OCI-M2 (cell line): Measurements from ENCODE around the gene IQCN.

Experiments used
- DNase-seq: peaks from one replicate; lab custom pipeline; 2025; ENCODE audit not compliant: unreplicated experiment; lab: John Stamatoyannopoulos, UW

Gene IQCN

DNA sequence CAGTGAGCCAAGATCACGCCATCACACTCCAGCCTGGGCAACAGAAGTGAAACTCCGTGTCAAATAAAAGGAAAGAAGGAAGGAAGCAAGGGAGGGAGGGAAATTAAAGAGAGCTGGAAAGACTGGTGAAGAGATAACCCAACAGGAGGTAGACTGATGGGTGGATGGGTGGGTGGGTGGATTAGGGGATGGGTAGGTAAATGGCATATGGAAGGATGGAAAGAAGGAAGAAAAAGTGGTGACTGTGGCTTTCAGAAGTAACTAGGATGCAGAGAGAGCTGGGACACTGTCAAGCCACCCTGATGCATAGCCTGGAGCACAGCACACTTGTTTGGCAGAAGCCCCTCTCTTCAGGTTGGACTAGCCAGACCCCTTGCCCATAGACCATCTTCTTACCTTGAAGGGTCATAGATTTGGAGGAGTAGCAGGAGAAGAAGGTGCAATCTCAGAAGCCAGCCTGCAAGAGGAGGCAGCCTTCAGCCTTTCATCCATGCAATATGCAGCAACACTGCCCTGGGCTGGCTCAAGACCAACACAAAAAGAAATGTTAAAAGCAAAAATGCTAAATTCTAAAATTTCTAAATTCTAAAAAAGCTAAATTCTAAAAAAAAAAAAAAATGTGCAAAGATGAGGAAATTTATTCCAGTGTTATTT lies 5.1 kb downstream of the IQCN start:
- DNase-seq, result no peak

DNA sequence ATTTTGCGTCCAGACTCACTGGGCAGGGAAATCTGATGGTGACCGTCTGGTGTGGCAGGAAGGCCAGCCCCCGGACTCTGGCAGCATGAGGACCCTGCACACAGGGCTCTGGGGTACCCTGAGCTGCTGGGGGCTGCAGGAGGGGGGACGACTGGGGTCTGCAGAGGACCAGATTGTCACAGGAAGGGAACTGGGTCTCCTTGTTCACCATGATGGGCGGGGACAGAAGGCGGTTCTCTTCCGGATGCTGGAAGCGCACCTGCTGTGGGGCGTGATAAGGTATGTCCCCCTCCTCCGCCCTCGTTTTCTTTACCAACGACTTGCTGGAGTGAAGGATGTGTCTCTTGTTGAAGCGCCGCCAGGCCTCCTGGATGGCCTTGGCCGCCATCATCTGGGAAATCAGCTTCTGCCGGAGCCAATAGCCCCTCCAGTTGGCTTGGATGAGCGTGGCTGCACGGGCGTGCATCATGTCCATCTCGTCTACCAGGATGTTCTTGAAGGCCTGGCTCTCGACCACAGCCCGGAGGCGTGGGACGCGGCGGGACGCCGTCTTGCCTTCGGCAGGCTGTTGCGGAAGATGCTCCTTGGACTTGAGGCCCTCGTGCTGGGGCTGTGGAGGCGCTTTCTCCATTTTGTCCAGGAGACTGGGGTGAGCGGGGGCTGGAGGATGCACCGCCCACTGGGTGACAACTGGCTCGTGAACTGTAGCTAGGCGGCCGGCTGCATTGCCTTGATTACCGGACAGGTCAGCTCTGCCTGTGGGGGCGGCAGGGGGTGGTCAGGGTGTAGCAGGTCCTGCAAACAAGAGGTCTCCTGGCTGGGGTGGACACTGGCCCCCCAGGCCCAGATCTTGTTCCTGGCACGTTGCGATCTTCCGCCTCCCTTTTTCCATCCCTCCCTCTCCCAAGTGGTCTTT lies 7.2 kb downstream of the IQCN start:
- no peak for DNase-seq

DNA sequence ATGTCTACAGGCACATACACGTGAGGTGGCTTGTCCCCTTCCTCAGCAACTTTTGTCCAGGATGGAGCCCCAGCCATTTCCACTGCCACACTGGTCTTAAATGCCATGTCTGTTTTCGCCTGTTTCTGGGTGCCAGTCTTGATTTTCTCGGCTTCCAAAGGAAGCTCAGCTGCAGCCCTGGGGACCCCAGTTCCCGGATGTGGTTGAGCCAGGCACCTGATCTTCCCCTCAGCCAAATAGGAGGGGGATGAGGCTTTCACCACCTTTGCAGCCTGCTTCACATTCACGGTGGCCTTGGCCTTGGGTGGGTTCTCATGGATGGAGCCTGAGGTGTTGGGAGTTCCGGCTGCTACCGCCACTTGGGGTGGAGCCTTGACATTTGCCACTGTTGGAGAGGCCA lies 8.7 kb downstream of the IQCN start:
- DNase-seq, result no peak

DNA sequence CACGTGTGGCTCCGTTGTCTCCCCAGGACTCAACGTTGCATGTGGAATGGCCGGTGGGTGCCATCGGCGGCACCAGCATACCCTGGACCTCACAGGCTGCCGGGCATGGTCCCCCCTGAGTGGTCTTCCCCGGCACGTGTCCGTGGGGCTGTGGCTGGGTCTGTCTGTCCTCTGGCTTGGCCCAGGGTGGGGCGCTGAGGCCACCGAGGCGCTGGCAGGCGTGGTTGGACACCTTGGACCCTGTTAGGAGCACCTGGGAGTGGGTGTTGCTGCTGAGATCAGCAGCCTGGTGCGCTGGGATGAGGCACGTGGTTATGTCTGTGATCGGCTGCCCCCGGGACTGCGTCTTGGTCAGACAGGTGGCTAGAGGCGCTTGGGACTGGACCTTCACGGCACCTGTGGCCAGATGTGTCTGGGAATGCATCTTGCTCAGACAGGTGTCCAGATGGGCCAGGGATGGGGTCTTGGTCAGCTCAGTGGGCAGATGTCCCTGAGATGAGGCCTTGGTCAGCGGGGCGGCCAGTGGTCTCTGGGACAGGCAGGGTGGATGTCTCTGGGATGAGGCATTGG lies 9.2 kb downstream of the IQCN start:
- DNase-seq, result no peak

DNA sequence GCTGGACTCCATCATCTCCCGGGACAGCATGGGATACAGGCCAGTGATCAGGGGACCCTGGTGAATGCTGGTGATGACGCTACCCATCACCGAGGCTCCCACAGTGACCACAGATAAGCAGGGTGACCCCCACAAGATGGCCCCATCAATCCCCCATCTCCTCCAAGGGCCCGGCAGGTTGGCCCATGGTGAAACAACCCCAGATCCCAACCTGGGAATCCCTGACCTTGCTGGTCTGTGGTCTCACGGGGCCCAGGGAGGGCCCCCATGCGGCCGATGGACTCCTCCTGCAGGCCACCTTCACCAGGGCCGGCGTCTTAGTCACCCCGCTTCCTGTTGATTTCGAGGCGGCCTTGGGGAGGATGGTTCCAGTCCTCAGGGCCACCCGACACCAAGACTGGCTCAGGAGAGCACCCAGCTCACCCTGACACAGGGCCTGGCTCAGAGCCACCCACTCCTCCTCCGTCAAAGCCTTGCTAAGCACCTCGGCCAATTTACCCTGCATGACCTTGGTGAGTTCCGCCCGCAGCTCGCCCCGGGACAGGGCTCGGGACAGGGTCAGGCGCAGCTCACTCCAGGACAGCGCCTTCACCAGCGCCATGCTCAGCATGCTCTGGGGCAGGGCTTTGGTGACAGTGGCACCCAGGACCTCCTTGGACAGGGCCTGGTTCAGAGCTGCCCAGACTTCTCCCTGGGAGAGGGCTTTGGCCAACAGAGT lies 10.0 kb downstream of the IQCN start:
- DNase-seq, result no peak

DNA sequence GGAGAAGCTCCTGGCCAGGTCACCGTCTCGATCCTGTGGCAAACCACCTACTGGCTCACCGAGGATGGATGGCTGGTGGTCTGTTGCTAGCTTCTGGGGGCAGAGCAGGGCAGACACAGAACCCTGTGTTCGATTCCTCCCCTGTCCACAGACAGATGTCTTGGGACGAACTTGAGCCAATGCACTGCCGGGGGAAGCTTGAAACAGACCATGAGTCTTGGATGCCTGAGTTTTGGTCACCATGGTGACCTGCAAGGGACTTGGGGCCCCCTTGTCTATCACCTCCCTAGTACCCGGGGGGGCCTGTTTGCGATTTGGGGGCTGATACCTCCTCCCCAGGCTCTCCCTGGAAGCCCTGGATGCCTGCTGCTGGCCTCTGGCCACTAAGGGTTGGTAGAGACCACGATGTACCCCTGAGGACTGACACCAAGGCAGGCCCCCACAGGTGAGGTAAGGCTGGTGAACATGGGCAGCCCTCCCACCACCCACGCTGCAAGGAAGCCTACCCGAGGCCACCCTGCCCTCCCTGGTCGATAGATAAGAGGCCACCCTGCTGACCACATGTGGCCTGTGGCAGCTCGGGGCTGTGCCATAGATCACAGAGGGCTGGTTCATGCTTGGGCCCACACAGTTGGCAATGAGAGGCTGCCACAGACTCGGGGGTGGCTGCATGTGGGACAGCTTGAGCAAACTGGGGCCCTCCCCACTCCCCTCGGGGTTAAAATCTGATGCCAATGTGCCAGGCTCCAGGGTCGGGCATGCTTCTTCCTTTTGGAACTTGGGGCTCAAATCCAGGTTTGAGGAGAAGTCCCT lies 10.7 kb downstream of the IQCN start:
- no peak for DNase-seq

DNA sequence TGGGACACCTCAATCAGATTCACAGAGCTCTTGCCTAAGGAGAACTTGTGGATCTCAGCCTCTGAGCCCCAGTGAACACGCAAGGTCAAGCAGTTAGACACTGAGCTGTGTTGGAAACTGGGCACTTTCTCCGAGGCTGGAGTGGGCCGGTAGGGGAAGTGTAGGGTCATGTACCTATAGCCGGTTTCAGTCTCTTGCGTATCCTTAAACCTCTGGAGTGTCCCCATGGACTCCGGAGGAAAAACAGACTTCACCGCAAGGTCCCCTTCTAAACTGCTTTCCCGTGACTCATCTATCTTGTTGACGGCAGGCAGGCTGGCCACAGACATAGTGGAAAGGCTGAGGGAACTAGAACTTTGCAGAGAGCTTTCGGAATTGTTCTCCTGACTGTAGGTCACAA lies 11.3 kb downstream of the IQCN start:
- DNase-seq, result no peak

DNA sequence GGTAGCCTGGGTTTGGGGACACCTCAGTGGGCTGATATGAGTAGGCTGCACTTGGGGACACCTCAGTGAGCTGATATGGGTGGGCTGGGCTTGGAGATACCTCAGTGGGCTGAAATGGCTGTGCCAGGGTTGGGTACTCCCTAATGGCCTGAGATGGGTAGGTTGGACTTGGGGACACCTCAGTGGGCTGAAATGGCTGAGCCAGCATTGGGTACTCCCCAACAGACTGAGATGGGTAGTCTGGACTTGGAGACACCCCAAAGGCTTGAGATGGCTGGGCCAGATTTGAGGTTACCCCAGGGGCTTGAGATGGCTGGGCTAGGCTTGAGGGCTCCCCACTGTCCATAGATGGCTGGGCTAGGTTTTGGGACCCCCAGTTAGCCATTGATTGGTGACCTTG lies 12.1 kb downstream of the IQCN start:
- DNase-seq, result no peak

DNA sequence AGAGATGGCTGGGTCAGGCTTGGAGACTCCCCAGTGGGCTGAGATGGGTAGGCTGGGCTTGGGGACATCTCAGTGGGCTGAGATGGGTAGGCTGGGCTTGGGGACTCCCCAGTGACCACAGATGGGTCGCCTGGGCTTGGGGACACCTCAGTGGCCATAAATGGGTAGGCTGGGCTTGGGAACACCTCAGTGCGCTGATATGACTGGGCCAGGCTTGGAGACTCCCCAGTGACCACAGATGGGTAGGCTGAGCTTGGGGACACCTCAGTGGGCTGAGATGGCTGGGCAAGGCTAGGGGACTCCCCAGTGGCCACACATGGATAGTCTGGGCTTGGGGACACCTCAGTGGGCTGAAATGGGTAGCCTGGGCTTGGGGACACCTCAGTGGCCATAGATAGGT lies 12.8 kb downstream of the IQCN start:
- no peak for DNase-seq

DNA sequence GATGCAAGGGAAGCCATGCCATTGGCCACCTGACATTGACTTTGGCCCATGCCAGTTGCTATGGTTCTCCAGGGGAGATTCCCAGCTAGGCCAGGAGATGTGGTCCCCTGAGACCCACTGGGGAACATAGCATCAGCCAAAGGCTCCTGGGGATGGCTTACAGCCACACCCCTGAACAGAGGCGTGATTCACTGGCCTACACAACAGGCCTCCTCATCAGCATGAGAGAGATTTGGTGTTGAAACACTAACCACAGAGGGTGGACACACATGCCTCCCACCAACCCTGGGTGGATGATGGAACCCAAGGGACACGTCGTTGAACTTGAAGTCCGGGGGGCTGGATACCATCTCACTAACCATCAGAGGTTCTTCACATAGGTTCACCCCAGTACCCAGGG lies 14.4 kb downstream of the IQCN start:
- DNase-seq, result no peak

DNA sequence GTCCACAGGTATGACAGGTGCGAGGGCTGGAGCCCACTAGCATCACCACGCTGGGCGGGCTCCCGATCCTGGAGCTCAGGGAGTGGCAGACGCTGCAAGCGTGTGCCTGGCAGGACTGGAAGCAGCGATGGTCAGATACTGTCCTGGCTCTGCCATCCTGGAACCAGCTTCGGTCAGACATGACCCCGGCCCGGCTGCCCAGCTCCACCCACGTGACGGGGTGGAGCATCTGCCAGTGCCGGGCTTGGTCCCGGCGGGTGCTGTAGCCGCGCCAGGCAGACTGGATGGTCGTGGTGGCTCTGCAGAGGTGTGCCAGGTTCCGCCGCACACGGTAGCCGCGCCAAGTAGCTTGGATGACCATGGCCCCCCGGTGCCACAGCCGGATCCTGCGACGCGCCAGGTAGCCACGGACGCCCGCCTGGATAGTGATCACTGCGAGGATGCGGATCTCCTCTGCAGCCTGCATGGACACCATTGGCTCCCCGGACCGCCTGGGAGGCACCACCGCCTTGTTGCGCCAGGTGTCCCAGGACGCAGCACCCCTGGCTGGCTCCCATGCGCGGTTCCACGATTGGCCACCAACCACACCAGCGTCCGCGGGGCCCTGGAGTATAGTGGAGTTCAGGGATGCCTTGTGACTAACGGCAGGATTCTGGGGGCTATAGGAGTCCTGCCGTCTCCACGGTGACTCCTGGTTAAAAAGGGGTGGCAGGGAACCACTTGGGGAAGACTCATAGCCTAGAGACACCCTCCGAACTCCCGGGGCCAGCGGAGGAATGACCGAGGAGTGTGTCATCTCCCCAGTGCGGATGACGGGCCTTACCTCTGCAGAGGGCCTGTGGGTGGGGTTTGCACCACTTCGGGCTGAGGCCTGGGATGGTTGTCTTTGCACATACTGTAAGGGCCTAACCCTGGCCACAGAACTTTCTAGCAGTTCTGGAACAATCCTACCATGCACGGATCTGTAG lies 16.5 kb downstream of the IQCN start:
- DNase-seq, result no peak

DNA sequence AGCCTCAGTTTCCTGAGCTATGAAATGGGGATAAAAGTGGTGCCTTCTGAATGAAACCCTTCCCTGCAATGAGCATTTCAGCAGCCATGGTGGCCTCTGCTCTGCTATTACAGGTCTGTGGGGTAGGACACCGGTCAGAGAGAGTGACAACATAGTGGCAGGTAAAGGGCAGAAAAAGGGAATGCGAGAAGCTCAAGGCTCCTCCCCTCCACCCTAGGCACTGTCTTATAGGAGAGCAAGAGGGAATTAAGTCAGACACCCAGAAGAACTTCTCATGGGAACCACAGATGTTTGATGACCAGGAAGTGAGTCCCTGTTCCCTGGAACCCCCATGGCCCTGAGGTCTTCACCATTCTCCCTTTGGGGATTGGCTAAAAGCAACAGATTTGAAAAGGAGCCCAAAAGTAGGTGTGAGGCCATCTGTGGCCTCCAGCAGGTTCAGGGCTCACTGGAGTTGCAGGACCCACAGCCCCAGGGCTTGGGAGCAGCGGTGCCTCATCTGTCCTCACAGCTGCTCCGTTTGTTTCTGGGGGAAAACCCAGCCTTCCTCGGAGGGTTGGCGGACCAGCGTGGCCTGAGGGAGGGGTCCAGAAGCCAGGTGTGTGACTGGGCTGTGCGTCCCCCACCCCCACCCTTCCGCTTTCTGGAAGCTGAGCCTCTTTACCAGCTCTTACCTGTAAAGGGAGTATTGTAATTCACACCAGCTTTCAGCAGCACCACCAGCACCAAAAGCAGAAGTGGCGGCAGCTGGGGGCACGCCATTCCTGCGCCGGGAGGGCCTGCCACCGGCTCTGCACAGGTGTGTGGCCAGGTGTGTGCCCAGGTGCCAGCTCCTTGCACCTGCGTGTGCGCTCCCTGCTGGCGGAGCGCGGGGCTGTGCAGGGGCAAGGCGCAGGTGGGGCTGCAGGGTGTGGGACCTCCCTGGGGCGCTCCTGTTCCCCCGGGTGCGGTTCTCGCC lies 19.4 kb downstream of the IQCN start:
- DNase-seq, result no peak

DNA sequence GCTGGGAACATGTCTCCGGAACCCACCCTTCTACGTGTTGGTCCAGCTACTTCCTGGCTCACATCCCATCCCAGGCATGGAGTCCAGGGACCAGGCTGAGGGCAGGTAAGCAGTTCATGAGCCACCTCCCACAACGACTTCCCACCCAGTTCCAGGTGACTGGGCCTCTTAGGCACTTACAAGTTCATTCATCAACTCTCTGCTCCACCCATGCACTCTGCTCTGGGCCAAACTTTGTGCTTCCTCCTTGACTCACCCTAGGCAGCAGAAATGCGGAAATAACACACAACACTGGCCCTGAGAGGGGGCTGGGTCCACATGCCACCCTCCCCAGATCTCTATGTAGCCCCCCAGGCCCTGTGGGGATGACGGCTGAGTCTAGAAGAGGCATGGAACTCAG lies 20.5 kb downstream of the IQCN start:
- no peak for DNase-seq

DNA sequence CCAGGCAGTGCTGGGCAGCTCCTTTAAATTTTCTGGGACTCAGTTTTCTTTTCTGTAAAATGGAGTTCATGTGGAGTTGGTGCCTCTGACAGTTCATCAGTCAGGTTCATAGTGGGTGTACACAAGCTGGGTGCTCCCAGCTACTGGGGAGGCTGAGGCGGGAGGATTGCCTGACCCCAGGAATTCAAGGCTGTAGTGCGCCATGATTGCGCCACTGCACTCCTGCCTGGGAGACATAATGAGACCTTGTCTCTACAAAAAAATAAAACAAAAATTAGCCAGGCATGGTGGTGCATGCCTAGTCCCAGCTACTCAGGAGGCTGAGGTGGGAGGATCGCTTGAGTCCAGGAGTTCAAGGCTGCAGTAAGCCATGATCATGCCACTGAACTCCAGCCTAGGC lies 21.1 kb downstream of the IQCN start:
- no peak for DNase-seq

DNA sequence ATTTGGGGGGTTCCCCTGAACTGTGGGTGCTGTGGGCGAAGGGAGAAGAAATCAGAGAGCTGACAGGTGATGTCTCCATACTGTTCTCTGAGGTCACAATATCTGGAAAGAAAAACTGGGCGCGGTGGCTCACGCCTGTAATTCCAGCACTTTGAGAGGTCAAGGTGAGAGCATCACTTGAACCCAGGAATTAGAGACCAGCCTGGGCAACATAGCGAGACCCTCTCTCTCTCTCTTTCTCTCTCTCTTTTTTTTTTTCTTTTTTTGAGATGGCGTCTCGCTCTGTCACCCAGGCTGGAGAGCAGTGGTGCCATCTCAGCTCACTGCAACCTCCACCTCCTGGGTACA lies 21.9 kb downstream of the IQCN start:
- DNase-seq, result no peak

DNA sequence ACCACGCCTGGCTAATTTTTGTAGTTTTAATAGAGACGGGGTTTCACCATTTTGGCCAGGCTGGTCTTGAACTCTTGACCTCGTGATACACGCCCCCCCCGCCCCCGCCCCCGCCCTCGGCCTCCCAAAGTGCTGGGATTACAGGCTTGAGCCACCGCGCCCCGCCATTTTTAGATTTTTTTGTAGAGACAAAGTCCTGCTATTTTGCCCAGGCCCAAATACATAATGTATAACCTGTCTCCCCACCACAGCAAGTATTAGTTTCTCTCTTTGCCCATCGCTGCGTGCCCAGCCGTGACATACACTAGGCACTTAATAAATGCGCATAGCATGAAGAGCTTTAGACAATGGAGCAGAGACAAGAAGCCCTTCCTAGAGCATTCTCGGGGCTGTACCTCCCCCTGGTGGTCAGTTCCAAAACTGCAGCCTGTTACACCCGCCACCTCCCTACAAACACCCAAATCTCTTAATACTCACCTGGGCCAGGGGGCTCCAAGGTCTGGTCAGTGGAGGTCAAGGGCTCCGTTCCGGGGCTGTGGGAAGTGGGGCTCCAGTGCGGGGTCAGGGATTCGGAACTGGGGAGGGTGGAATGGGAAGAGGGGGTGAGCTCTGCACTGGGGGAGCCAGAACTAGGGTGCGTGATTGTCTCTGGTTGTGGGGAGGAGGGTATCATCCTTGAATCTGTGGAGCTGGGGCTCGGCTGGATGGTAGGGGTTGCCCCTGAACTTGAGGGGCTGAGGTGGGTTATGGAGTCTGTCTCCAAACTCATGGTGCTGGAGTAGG lies 22.5 kb downstream of the IQCN start:
- peak; percentile 73 for DNase-seq

DNA sequence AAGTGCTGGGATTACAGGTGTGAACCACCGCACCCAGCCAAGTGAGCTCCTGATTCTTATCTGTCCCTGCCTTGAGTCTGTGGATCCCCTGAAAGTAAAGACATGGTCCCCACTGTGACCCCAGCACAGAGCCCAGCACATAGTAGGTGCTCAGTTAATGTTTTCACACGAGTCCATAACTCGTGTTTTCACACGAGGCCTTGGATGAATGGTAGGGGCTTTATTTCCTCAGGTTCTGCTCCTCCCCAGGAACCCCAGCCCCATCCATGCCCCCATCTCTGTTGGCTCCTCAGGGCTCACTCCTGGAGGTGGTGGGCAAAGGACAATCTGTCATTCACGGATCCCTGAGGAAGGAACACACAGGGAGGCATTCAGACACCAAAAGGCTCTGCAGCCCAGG lies 24.4 kb downstream of the IQCN start:
- no peak for DNase-seq

DNA sequence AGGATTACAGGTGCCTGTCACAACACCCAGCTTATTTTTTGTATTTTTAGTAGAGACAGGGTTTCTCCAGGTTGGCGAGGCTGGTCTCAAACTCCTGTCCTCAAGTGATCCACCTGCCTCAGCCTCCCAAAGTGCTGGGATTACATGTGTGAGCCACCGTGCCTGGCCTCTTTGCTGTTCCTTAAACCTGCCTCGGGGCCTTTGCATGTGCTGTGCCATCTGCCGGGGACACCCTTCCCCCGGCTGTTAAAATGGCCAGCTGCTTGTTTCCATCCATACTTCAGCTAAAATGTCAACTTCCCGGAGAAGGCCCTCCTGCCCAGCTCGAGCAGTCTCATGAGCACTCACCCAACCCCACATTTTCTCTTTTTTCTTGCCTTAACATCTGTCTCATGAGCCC lies 29.0 kb downstream of the IQCN start:
- DNase-seq, result no peak
